Activated CD4-positive, alpha-beta T cell treated with anti-CD3 and anti-CD28 coated beads, Interleukin-2, amount 10 ng/mL, durations not matched to agents 24 days and 14 days (primary cell): ENCODE measurements around the gene TMEM127. TPM values are rescaled to one million over a fixed set of nuclear protein-coding genes. Genes with fewer than 3 reads are reported as not detected.

Source experiments
- DNase-seq: peaks from one replicate; pipeline ENCODE4 v3.0.0; 2022
- H3K27ac Mint-ChIP-seq: one replicate; pipeline ENCODE4 v1.8.0; 2022; ENCODE audit warnings: mild to moderate bottlenecking, mixed read lengths
- H3K27me3 Mint-ChIP-seq: one replicate; pipeline ENCODE4 v1.8.0; 2022; ENCODE audit warnings: mixed read lengths
- H3K36me3 Mint-ChIP-seq: one replicate; pipeline ENCODE4 v1.8.0; 2022; ENCODE audit warnings: low read depth, mild to moderate bottlenecking, mixed read lengths
- H3K4me1 Mint-ChIP-seq: one replicate; pipeline ENCODE4 v1.8.0; 2021; ENCODE audit warnings: mixed read lengths
- H3K4me3 Mint-ChIP-seq: one replicate; pipeline ENCODE4 v1.8.0; 2022; ENCODE audit warnings: mild to moderate bottlenecking, moderate library complexity, mixed read lengths
- H3K9me3 Mint-ChIP-seq: one replicate; pipeline ENCODE4 v1.8.0; 2021; ENCODE audit warnings: mixed read lengths
- intact Hi-C: fragments of 100-400 bp; cut with micrococcal nuclease; formaldehyde crosslinking; loops from one replicate; pipeline ENCODE4 v1.15.1; 2023
- total RNA-seq: library from RNA; stranded (reverse); gene quantifications from 2 replicates; pipeline ENCODE4 v1.2.3, GENCODE V29; 2022

Gene TMEM127
- total RNA-seq, 1 donor from 2014 or later = 31.6 TPM

DNA sequence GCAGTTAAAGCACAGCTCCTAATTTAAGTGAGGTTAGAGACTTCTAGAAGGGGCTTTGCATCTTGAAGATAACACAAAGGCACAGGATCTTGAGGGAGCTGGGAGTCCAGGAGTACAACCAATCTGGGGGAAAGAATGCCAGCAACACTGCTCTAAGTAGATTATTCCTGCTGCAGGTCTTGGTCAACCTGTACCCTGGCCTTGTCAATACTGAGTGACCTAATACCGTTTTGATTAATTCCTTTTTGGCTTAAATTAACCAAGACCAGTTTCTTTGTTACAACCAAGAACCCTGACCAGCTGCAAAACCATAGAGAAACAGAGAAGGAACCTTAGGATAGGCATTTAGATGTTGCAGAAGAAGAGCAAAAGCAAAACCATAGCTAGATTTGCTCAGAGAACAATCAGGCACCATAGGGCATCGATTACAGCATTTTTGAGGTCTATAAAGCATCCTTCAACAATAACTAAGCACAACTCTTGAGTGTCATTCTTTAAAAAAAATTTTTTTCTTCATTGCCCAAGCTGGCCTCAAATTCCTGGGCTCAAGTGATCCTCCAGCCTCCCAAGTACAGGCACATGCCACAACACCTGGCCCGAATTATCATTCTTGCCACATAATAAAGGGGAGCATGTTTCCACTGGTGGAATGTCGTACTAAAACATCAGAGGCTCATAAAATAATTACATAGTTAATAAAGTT lies 63.5 kb downstream of the TMEM127 start:
- H3K9me3 Mint-ChIP-seq = no peaks in the 10 kb centered on the region
- no peak overlapping the region for H3K27ac Mint-ChIP-seq
- peaks cover 43% of the 10 kb centered on the region for H3K36me3 Mint-ChIP-seq
- no peaks in the 10 kb centered on the region for H3K27me3 Mint-ChIP-seq
- intact Hi-C loops = no loop called here
- DNase-seq = no peak
- H3K4me3 Mint-ChIP-seq = no peak overlapping the region
- H3K4me1 Mint-ChIP-seq = peaks cover 66% of the 10 kb centered on the region

DNA sequence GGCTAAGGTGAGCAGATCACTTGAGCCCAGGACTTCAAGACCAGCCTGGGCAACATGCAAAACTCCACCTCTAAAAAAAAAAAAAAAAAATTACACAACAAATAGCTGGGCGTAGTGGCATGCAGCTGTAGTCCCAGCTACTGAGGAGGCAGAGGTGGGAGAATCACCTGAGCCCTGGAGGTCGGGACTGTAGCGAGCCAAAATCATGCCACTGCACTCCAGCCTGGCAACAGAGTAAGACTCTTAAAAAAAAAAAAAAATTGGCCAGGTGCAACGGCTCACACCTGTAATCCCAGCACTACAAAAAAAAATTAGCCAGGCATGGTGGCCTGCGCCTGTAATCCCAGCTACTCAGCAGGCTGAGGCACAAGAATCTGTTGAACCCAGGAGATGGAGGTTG lies 64.5 kb downstream of the TMEM127 start:
- Mint-ChIP-seq H3K27me3 (no peaks in the 10 kb centered on the region), H3K36me3 (peaks cover 38% of the 10 kb centered on the region), H3K9me3 (no peaks in the 10 kb centered on the region), H3K27ac (no peak overlapping the region), H3K4me3 (no peak overlapping the region), H3K4me1 (peaks cover 63% of the 10 kb centered on the region)
- no peak for DNase-seq
- intact Hi-C loops = no loop called here

DNA sequence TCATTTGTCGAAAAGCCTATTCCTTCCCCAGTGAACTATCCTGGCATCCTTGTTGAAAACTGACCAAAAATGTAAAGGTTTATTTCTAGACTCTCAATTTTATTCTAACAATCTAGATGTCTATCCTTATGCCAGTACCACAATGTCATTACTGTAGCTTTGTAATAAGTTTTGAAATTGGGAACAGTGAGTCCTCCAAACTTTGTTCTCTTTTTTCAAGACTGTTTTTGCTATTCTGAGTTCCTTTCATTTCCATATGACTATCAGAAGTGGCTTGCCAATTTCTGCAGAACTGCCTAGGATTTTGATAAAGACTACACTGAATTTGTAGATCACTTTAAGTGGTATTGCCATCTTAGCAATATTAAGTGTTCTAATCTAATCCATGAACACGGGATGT lies 66.9 kb downstream of the TMEM127 start:
- intact Hi-C loops = no loop called here
- Mint-ChIP-seq H3K4me1 (peaks cover 52% of the 10 kb centered on the region), H3K9me3 (no peaks in the 10 kb centered on the region), H3K27ac (no peak overlapping the region), H3K36me3 (peaks cover 35% of the 10 kb centered on the region), H3K4me3 (no peak overlapping the region), H3K27me3 (no peaks in the 10 kb centered on the region)
- no peak for DNase-seq

Other genes starting within 250 kb of the TMEM127 start
- 20.4 and 22.6 TPM in 2 replicates for gene GPAT2, start 231.1 kb downstream of the TMEM127 start, total RNA-seq
- gene ADRA2B, start 149.4 kb downstream of the TMEM127 start, total RNA-seq = 0.21 TPM in 2 replicates
- gene ASTL, start 127.5 kb downstream of the TMEM127 start, total RNA-seq = 2.4 and 3.4 TPM in 2 replicates
- 436 and 445 TPM in 2 replicates for gene DUSP2, start 120.6 kb downstream of the TMEM127 start, total RNA-seq
- gene STARD7, start 57.2 kb downstream of the TMEM127 start, total RNA-seq = 212 and 217 TPM in 2 replicates
- gene CIAO1, start 228 bp upstream of the TMEM127 start, total RNA-seq = 105 and 110 TPM in 2 replicates
- gene SNRNP200, start 39.5 kb upstream of the TMEM127 start, total RNA-seq = 197 and 203 TPM in 2 replicates
- 51.4 and 53.9 TPM in 2 replicates for gene ITPRIPL1, start 59.3 kb upstream of the TMEM127 start, total RNA-seq
- 59.0 and 62.2 TPM in 2 replicates for gene NCAPH, start 69.8 kb upstream of the TMEM127 start, total RNA-seq
- 1.0 and 1.2 TPM in 2 replicates for gene NEURL3, start 239.4 kb upstream of the TMEM127 start, total RNA-seq